DMS53 treated with DMSO at 0.1 percent for 48 hours (cell line): ENCODE measurements around the gene ARMC5.
"Not testable (repeated sequence)": the region's sequence is repeated elsewhere in the genome, so short reads cannot be mapped to it uniquely, and the experiment has no call there.

Source experiments
- DNase-seq: peaks from one replicate; lab custom pipeline; 2025; ENCODE audit not compliant: unreplicated experiment; lab: John Stamatoyannopoulos, UW

ARMC5 gene

DNA sequence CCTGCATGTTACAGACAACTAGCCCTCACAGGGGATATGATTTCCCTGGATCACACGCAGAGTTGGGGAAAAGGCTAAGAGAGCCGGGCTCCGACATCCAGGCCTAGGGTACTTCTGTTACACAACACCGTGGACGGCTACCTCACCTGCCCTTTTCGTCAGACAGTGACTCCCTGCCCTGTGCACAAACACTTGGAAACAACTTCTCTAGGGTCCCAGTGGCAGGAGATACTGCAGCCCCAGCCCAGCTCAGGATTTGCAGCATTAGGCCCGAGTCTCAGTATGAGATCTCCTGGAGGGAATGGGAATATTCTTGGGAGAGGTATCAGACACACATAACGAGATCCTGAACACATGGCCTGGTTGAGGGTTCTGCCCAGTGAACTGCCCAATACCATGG is 40.6 kb downstream of the ARMC5 start:
- no peak for DNase-seq

- DNase-seq = no peak
Observed at GRCh38 chr16:31501226-31501965, 42.1 kb downstream of the ARMC5 start.

DNA sequence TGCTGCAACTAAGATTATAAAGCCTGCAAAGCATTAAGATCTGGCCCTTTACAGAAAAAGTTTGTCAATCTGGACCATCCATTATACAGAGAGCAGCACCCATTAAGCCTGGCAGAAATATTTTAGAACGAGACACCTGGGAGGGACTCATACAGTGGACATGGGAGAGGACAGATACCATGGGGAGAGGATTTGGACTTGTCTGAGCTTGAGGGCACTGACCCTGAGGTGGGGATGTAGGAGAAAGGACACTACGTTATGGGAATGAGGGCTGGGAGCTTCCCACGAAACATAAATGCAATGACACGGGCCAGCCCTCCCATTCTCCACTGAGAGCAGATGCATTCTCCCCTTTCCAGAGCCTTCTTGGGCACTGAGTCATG is 42.7 kb downstream of the ARMC5 start:
- DNase-seq = no peak

GRCh38 chr16:31502981-31503380 is 43.7 kb downstream of the ARMC5 start:
- DNase-seq = no peak

DNA sequence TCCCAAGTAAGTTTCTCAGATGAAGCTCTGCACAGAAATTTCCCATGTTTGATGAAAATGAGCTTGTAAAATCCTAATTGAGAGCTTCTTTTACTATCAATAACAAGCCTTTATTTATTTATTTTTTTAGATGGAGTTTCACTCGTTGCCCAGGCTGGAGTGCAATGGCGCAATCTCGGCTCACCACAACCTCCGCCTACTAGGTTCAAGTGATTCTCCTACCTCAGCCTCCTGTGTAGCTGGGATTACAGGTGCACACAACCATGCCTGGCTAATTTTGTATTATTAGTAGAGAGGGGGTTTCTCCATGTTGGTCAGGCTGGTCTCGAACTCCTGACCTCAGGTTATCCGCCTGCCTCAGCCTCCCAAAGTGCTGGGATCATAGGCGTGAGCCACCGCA is 44.3 kb downstream of the ARMC5 start:
- not testable (repeated sequence) for DNase-seq

GRCh38 chr16:31504159-31504558 is 44.9 kb downstream of the ARMC5 start:
- no peak for DNase-seq

DNA sequence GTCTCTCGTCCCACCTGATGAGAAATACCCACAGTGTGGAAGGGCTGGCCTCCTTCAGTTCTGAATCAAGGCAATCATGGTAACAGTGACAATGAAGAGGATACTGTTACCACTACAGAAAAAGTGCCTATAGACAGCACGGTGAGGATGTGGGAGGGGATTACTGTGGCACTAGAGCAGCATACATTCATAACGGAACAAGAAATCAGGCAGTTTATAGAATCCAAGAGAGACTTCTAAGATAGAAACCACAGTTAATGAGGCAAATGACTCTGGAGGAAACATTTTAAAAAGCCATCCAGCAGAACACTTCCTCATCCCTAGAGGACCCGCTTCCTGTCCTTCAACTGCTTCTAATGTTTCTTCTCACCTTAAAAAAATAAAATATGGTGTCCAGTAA is 46.2 kb downstream of the ARMC5 start:
- no peak for DNase-seq

DNA sequence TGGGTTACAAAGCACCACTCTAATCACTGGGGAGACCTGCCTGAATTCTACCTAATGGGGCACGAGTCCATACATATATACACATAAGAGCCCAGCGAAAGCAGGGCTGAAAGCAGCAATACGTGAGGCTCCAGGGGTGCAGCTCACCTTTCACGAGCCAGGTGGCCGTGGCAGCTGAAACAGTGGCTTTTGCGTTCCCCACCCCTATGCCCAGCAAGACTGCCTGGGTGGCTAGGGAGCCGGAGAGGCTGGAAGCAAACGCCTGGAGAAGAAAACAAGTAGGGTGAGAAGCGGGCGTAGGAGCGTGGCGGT is 48.3 kb downstream of the ARMC5 start:
- no peak for DNase-seq

DNA sequence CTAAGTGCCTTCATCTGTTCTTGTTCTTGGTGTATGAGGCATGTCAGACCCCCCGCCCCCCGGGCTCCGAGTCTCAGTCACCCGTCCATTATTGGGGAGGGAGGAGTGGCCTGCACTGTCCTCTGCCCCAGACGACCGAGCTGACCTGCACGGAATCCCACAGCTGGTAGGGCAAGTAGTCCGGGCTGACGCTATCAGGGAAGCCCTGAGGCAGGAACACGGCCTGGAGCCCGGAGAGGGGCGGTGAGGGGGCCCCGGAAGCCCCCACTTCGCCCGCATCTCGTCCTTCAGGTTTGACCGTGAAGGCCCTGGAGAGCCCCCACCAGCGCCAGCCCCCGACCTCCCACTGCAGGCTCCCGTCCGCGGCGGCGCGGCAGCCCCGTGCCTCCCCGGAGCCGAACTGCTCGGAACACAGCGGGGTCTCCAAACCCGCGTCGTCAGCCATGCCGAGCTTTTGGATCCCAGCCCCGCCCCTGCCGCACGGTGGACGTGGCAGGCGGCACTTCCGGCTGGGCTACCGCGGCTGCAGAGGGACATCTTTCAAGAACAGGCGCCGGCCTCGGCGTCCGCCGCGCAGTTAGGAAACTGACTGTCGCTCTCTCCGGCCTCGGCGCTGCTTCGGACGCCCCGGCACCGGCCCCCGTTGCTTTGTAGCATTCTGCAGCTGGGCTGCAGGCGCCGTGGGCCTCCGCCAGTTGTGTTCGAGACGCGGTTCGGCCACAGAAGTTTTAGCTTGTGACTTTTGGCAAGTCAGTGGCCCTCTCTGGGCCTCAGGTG is 48.8 kb downstream of the ARMC5 start, which contains the start of gene RUSF1:
Gene RUSF1, minus strand, starts transcription at position 463 of the 777 bp plus-strand sequence. Its CDS starts 18 bp downstream, at position 445.
- peak; percentile 52 for DNase-seq

GRCh38 chr16:31508706-31509195 is 49.5 kb downstream of the ARMC5 start:
- DNase-seq = no peak

DNA sequence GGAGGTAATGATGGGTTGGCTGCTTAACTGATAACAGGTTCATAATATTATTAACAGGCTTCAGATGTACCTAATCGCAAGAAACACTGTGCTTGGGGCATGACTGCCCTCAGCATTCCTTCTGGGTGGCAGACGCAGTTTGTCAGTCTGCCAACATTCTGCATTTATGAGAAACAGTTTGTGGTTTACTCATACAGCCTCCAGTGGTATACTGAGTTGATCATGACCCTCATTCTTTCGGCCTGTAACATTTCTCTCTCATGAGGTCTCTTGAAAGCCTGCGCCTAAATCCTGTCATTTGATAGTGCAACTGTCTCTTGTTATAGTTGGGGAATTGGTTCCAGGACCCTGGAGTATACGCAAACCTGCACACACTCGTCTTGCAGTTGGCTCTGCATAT is 53.8 kb downstream of the ARMC5 start:
- no peak for DNase-seq

- no peak for DNase-seq
Observed at GRCh38 chr16:31513884-31514283, 54.6 kb downstream of the ARMC5 start.
